Activated T-helper 1 cell treated with Interleukin-2 at 50 U/mL for 16 hours (primary cell): ENCODE measurements around the gene KRTAP10-4.
"Not testable (repeated sequence)": the region's sequence is repeated elsewhere in the genome, so short reads cannot be mapped to it uniquely, and the experiment has no call there.

Experiments
- DNase-seq: peaks from one replicate; pipeline ENCODE4 v3.0.0-alpha.2; 2020; ENCODE audit warnings: low read depth

KRTAP10-4 gene

GRCh38 chr21:44558329-44558675, 15.2 kb upstream of the KRTAP10-4 start:
- DNase-seq, result not testable (repeated sequence)

- no peak for DNase-seq
Observed at GRCh38 chr21:44558695-44559094, 14.8 kb upstream of the KRTAP10-4 start, which contains the start of gene KRTAP10-3. Gene KRTAP10-3 (minus strand): TSS chr21:44558795. CDS start chr21:44558715, 80 bp downstream.

GRCh38 chr21:44564099-44564498, 9.4 kb upstream of the KRTAP10-4 start:
- DNase-seq, result no peak

GRCh38 chr21:44564886-44565598, 8.5 kb upstream of the KRTAP10-4 start:
- no peak for DNase-seq

DNA sequence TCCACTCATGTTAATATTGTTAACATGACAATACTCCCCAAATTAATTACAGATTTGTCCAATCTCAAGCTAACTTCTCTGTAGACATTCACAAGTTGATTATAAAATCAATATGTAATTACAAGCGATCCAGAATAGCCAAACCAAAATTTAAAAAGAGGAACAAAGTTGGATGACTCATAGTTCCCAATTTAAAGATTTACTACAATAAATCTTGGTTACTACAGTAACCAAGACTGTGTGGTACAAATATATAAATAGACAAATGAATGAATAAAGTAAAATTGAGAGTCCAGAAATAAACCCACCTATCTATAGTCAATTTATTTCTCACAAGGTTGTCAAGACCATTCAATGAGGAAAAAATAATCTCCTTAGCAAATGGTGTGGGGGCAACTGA, 7.1 kb upstream of the KRTAP10-4 start:
- no peak for DNase-seq

- DNase-seq, result no peak
Observed at GRCh38 chr21:44567481-44568171, 5.9 kb upstream of the KRTAP10-4 start.

GRCh38 chr21:44568261-44568660, 5.3 kb upstream of the KRTAP10-4 start:
- DNase-seq, result no peak

DNA sequence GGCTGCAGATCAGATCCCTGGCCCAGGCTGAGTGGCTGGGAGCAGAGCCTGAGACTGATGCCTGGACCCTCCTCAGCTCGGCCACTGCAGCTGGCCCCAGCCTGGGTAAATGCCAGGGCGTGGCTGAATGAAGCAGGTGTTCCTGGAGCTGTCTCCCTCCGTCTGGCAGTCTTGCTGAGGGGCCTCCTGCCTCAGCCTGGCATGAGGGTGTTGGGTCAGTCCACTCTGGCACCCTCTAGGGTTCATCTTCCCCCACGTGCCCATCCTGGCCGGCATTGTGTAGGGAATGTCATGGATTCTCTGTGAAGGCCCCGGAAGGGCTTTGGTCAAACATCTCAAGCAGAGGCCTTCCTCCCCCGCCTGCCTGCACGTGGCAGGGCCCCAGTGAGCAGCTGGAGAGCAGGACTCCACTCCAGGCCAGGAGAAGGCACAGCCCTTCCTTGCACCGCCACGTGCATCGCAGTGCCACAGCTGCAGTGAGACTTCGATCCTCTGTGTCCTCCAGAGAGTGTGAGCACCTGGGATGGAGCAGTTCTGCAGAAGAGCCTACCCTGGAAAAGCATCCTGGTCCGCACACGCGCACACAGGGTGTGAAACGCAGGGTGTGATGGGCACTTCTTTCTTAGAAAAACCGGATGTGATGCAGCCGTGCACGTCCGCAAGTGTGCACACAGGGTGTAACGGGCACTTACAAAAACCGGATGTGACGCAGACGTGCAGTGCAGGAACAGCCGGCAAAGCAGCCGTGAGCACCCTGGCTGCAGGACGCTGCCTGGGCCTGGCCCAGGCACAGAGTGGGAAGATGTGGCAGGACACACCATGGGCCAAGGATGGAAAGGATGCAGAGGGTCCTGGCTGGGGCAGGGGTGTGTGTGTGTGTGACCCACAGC, 4.6 kb upstream of the KRTAP10-4 start:
- DNase-seq, result no peak

DNA sequence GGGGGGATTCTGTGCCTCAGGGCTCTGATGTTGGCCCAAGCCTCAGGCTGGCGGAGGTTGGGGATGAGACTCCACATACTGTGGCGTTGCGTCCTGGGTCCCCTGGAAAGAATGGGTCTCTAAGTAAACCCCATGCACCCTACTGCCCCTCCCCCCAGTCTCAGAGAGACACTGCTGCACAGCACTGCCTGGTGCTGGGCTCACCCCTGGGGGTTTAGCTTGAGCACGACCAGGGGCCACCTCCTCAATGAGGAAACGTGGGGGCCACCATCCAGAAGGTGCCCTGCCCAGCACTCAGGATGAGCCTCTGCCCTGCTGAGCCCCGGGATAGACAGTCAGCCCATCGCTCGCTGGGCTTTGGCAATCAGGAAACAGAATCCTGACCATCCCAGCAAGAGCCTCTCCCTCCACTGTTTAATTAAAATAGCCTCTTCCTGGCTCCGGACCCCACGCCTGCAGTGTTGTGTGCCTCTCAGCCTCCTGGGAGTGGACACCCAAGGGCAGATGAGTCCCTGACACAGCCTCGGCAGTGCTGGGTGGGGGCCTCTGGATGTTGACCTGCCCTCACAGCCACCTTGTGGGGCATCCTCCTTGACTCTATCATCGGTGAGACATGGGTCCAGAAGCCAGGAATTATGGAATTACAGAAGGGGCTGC, 3.5 kb upstream of the KRTAP10-4 start:
- no peak for DNase-seq

- no peak for DNase-seq
Observed at GRCh38 chr21:44571296-44571695, 2.2 kb upstream of the KRTAP10-4 start.

GRCh38 chr21:44571844-44572782, 1.4 kb upstream of the KRTAP10-4 start:
- DNase-seq, result no peak

GRCh38 chr21:44572959-44573583, 458 bp upstream of the KRTAP10-4 start:
- DNase-seq, result no peak

DNA sequence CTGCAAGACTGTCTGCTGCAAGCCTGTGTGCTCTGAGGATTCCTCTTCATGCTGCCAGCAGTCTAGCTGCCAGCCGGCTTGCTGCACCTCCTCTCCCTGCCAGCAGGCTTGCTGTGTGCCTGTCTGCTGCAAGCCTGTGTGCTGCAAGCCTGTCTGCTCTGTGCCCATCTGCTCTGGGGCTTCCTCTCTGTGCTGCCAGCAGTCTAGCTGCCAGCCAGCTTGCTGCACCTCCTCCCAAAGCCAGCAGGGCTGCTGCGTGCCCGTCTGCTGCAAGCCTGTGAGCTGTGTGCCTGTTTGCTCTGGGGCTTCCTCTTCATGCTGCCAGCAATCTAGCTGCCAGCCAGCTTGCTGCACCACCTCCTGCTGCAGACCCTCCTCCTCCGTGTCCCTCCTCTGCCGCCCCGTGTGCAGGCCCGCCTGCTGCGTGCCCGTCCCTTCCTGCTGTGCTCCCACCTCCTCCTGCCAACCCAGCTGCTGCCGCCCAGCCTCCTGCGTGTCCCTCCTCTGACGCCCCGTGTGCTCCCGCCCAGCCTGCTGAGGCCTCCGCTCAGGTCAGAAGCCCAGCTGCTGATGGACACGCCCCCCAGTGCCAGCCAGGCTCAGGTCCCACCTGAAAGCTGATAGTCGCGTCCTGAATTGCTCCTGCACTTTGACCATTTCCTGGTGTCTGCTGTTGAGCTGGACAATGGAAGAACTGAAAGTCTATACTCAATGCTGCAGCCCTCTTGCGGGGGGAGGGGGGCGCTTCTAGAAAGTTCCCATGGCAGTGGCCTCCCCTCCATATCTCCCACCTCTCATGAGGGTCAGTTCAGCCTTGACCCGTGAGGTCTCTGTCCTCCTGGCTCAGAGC, 1.2 kb downstream of the KRTAP10-4 start:
- no peak for DNase-seq

- DNase-seq, result no peak
Observed at GRCh38 chr21:44575307-44576024, 1.9 kb downstream of the KRTAP10-4 start.

DNA sequence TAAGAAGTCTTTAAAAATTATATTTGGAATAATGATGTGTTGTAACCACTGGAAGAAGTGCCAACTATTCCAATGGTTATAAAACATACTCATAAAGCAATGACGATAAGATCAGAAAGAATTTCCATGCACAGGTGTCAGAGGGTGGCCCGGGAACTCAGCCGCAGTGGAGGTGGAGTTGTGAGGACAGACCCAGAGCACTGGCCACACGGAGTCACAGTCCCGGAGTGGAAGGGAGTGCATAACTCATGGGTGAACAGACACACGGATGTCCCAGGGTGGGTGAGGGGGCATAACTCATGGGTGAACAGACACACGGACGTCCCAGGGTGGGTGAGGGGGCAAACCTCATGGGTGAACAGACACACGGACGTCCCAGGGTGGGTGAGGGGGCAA, 2.5 kb downstream of the KRTAP10-4 start:
- no peak for DNase-seq

DNA sequence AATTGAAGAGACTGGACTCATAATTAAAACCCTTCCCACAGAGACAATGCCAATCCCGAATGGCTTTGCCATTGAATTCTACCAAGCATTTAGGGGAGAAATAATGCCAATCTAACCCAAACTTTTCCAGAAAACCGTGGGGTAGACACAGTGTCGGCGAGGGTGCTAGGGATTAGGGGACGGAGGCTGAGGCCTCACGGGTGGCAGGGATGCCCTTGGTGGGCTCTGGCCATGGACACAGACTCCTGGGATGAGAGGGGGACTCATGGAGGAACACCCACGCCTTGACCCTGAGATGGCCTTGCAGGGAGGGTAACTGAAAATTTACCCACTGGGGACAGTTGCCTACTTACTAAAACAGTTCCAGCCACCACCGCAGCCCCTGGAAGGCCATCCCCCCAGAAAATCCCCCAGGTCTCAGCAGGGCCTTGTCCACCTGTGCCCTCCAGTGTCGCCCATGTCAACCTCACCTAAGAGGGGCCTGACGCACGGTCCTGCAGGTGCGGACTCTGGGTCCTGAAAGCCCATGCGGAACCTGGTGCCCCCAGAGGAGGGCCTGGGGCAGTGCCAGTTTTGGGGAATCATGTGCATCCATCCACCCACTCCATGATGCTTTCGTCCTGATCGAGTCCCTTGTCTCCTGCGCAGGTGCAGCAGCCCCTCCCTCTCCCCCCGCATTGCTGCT, 5.0 kb downstream of the KRTAP10-4 start:
- DNase-seq, result no peak

DNA sequence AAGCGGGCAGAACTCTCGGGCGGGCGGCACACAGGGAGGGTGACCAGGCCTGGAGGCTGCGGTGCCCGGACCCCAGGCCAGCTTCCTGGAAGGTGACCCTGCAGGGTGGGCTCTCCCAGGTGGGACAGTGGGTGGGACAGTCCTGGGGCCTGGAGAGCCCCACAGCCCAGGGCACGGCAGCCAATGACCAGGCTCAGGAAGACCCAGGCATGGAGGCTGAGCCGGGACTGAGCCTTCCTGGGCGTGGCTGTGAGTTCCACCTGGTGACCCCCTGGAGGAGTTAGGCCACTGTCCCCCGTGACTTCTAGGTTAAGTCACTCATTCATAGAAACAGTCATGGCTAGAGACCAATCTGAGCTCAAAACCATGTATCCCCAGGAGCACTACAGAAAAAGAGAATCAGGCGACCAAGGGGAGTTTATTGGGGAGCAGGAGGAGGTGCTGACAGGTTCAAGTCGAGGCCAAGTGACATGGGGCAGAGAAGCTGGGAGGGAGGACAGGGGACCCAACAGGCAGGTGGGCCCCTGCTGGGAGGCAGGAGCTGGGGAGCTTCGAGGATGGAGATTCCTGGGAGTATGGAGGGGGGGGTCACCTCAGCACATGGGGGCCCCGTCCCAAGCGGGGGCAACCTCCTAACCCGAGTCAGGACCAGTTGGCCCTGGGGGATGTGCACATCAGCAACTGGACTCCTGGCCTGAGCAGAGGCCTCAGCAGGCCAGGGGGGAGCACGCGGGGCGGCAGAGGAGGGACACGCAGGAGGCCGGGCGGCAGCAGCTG, 5.7 kb downstream of the KRTAP10-4 start:
- DNase-seq, result no peak

DNA sequence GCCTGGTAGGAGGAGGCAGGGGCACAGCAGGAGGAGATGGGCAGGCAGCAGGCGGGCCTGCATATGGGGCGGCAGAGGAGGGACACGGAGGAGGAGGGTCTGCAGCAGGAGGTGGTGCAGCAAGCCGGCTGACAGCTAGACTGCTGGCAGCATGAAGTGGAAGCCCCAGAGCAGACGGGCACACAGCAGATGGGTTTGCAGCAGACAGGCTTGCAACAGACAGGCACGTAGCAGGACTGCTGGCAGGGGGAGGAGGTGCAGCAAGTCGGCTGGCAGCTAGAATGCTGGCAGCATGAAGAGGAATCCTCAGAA, 6.3 kb downstream of the KRTAP10-4 start:
- DNase-seq, result no peak
